ENCODE measurements around the gene NF1.

NF1 gene

DNA sequence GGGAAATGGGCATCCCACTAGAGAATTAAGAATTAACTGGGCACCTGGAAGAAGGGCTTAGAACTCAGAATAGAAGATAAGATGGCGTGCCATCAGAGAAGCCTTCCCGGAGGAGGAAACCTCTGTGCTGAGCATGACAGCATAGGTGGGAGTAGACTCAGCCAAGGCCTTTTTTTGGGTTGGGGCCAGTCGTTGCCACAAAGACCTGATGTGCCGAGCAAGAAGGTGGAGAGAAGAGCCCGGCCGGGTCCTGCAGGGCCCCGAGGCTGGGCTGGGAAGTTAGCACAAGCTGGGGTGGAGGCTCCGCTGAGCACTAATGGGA lies 295.6 kb downstream of the NF1 start:
- Histone ChIP-seq H2AFZ (ENCODE audit: low read length) (no peak overlapping the region), H3K79me2 (ENCODE audit: low read length) (no peaks in the 10 kb centered on the region), H3K9ac (ENCODE audit: low read length) (no peak overlapping the region), H3K27ac (ENCODE audit: low read length) (no peak overlapping the region), H3K9me3 (replicated peaks; ENCODE audit: insufficient read depth, low read length) (no peaks in the 10 kb centered on the region), H3K27me3 (replicated peaks; ENCODE audit: insufficient read depth, low read length) (peaks cover 19% of the 10 kb centered on the region; the same call in 1 of the 2 replicates), H3K4me3 (ENCODE audit: low read length) (no peak overlapping the region), H4K20me1 (ENCODE audit: insufficient read depth, low read length) (no peaks in the 10 kb centered on the region), H3K4me1 (ENCODE audit: low read length) (no peaks in the 10 kb centered on the region), H3K4me2 (ENCODE audit: low read depth, low read length) (no peak overlapping the region), H3K9me2 (replicated peaks; ENCODE audit: insufficient read depth, low read length) (no peaks in the 10 kb centered on the region), H3K36me3 (replicated peaks; ENCODE audit: insufficient read depth, low read length) (no peaks in the 10 kb centered on the region), H3F3A (ENCODE audit: insufficient read depth, low read length) (no peaks in the 10 kb centered on the region)
- TF ChIP-seq EZH2 (optimal IDR thresholded peaks at IDR 0.05; ENCODE audit: low read depth, low read length) (no peak), EZH2phosphoT487 (IDR thresholded peaks at IDR 0.05; ENCODE audit: low read length) (no peak)
- TF ChIP-seq, protein P1, sequence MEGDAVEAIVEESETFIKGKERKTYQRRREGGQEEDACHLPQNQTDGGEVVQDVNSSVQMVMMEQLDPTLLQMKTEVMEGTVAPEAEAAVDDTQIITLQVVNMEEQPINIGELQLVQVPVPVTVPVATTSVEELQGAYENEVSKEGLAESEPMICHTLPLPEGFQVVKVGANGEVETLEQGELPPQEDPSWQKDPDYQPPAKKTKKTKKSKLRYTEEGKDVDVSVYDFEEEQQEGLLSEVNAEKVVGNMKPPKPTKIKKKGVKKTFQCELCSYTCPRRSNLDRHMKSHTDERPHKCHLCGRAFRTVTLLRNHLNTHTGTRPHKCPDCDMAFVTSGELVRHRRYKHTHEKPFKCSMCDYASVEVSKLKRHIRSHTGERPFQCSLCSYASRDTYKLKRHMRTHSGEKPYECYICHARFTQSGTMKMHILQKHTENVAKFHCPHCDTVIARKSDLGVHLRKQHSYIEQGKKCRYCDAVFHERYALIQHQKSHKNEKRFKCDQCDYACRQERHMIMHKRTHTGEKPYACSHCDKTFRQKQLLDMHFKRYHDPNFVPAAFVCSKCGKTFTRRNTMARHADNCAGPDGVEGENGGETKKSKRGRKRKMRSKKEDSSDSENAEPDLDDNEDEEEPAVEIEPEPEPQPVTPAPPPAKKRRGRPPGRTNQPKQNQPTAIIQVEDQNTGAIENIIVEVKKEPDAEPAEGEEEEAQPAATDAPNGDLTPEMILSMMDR (IDR thresholded peaks at IDR 0.05; ENCODE audit: low read length), result no peak
- DNase-seq, result no peak

GRCh38 chr17:31390748-31391495 lies 296.1 kb downstream of the NF1 start:
- Histone ChIP-seq H3K27me3 (replicated peaks; ENCODE audit: insufficient read depth, low read length) (peaks cover 19% of the 10 kb centered on the region; the same call in 1 of the 2 replicates), H3K4me1 (ENCODE audit: low read length) (no peaks in the 10 kb centered on the region), H3K27ac (ENCODE audit: low read length) (no peak overlapping the region), H3K36me3 (replicated peaks; ENCODE audit: insufficient read depth, low read length) (no peaks in the 10 kb centered on the region), H3K9me2 (replicated peaks; ENCODE audit: insufficient read depth, low read length) (no peaks in the 10 kb centered on the region), H3K4me2 (ENCODE audit: low read depth, low read length) (no peak overlapping the region), H4K20me1 (ENCODE audit: insufficient read depth, low read length) (no peaks in the 10 kb centered on the region), H3K9ac (ENCODE audit: low read length) (no peak overlapping the region), H3F3A (ENCODE audit: insufficient read depth, low read length) (no peaks in the 10 kb centered on the region), H3K79me2 (ENCODE audit: low read length) (no peaks in the 10 kb centered on the region), H3K9me3 (replicated peaks; ENCODE audit: insufficient read depth, low read length) (no peaks in the 10 kb centered on the region), H3K4me3 (ENCODE audit: low read length) (no peak overlapping the region), H2AFZ (ENCODE audit: low read length) (no peak overlapping the region)
- TF ChIP-seq EZH2 (optimal IDR thresholded peaks at IDR 0.05; ENCODE audit: low read depth, low read length) (no peak), EZH2phosphoT487 (IDR thresholded peaks at IDR 0.05; ENCODE audit: low read length) (no peak)
- TF ChIP-seq, protein P1 (IDR thresholded peaks at IDR 0.05; ENCODE audit: low read length), result no peak
- DNase-seq, result no peak

DNA sequence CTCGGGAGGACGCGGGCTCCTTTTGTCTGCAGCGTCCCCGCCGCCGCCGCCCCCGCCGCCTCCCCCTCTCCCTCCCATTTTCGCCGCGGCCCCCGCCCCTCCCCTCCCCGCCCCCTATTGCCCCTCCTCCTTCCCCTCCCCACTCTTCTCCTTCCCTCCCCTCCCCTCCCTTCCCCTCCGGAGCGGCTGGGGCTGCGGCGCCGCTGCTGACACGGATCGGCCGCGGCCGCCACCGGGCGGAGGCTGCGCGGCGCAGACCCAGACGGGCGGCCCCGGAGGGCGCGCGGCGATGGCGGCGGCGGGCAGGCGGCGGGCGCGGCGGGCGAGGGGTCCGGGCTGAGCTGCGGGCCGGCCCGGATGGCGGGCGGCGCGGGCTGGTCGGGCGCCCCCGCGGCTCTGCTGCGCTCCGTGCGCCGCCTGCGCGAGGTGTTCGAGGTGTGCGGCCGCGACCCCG lies 296.7 kb downstream of the NF1 start, which contains the start of gene RAB11FIP4:
TSS of gene RAB11FIP4 (plus strand) at position 180 of the 454 bp plus-strand sequence. CDS start at position 358, 178 bp downstream.
- H3K27ac ChIP-seq (ENCODE audit: low read length), result no peak within 1 kb of the TSS

More for the DNA sequence above, 296.7 kb downstream of the NF1 start, which contains the start of gene RAB11FIP4:
- DNase-seq, result no peak
- no peak within 1 kb of the TSS for H3K9ac ChIP-seq (ENCODE audit: low read length)
- no peak within 1 kb of the TSS for H3K4me2 ChIP-seq (ENCODE audit: low read depth, low read length)
- H3K79me2 ChIP-seq (ENCODE audit: low read length), result no peaks in the 10 kb centered on the region
- H3F3A ChIP-seq (ENCODE audit: insufficient read depth, low read length), result no peaks in the 10 kb centered on the region
- no peak within 1 kb of the TSS for H3K4me3 ChIP-seq (ENCODE audit: low read length)
- no peaks in the 10 kb centered on the region for H3K9me3 ChIP-seq (replicated peaks; ENCODE audit: insufficient read depth, low read length)
- peaks cover 19% of the 10 kb centered on the region; the same call in 1 of the 2 replicates for H3K27me3 ChIP-seq (replicated peaks; ENCODE audit: insufficient read depth, low read length)
- no peaks in the 10 kb centered on the region for H3K36me3 ChIP-seq (replicated peaks; ENCODE audit: insufficient read depth, low read length)
- TF ChIP-seq EZH2phosphoT487 (IDR thresholded peaks at IDR 0.05; ENCODE audit: low read length), result no peak
- TF ChIP-seq, protein P1 (IDR thresholded peaks at IDR 0.05; ENCODE audit: low read length), result no peak
- no peak for TF ChIP-seq EZH2 (optimal IDR thresholded peaks at IDR 0.05; ENCODE audit: low read depth, low read length)
- no peaks in the 10 kb centered on the region for H4K20me1 ChIP-seq (ENCODE audit: insufficient read depth, low read length)
- H3K4me1 ChIP-seq (ENCODE audit: low read length), result no peaks in the 10 kb centered on the region
- H2AFZ ChIP-seq (ENCODE audit: low read length), result no peak within 1 kb of the TSS
- no peaks in the 10 kb centered on the region for H3K9me2 ChIP-seq (replicated peaks; ENCODE audit: insufficient read depth, low read length)
